HG03354 (cell line): ENCODE data around the gene TMSB15A.
A peak's percentile ranks its signal among the peaks of the same experiment; 100 is the strongest.
"Not testable (repeated sequence)": the region's sequence is repeated elsewhere in the genome, so short reads cannot be mapped to it uniquely, and the experiment has no call there.

Experiments
- ATAC-seq: cut with Tn5 transposase; IDR thresholded peaks from one replicate; pipeline ENCODE4 v1.9.1; 2021; ENCODE audit warnings: mild to moderate bottlenecking; ENCODE audit not compliant: unreplicated experiment, poor library complexity, severe bottlenecking

Gene TMSB15A

GRCh38 chrX:102515975-102516941 lies at the start of gene TMSB15A:
Gene TMSB15A, minus strand, starts transcription at chrX:102516739.
- ATAC-seq = peak; percentile 94

GRCh38 chrX:102560423-102561068 lies 44.0 kb upstream of the TMSB15A start:
- no peak for ATAC-seq

GRCh38 chrX:102558607-102559006 lies 42.1 kb upstream of the TMSB15A start:
- no peak for ATAC-seq

- ATAC-seq = no peak
Measured at GRCh38 chrX:102548231-102548630, 31.7 kb upstream of the TMSB15A start.

- peak; percentile 80 for ATAC-seq
Measured at GRCh38 chrX:102546828-102547493, 30.4 kb upstream of the TMSB15A start.

GRCh38 chrX:102546175-102546574 lies 29.6 kb upstream of the TMSB15A start:
- not testable (repeated sequence) for ATAC-seq

- no peak for ATAC-seq
Measured at GRCh38 chrX:102535958-102536357, 19.4 kb upstream of the TMSB15A start.

GRCh38 chrX:102517326-102517725 lies 787 bp upstream of the TMSB15A start:
- no peak for ATAC-seq

GRCh38 chrX:102514536-102514935 lies 2.0 kb downstream of the TMSB15A start:
- no peak for ATAC-seq

- no peak for ATAC-seq
Measured at GRCh38 chrX:102498732-102499131, 17.8 kb downstream of the TMSB15A start.

GRCh38 chrX:102491766-102492165 lies 24.8 kb downstream of the TMSB15A start:
- ATAC-seq = no peak

- ATAC-seq = not testable (repeated sequence)
Measured at GRCh38 chrX:102478765-102479164, 37.8 kb downstream of the TMSB15A start.

GRCh38 chrX:102471762-102472220 lies 44.7 kb downstream of the TMSB15A start, which contains the start of gene TCP11X2:
Gene TCP11X2, minus strand, starts transcription at chrX:102471812.
- ATAC-seq = not testable (repeated sequence)

- peak; percentile 68 for ATAC-seq
Measured at GRCh38 chrX:102470215-102470614, 46.3 kb downstream of the TMSB15A start.
